Endothelial cell (in vitro differentiated cells): ENCODE results near the gene SAMD4B. TPM values are rescaled to one million over a fixed set of nuclear protein-coding genes. Genes with fewer than 3 reads are reported as not detected.
A peak's percentile ranks its signal among the peaks of the same experiment; 100 is the strongest.

Experiments
- DNase-seq: peaks from one replicate; pipeline ENCODE4 v3.0.0; 2021; ENCODE audit warnings: low spot score
- H3K27ac Mint-ChIP-seq: one replicate; pipeline ENCODE4 v1.8.0; 2021; ENCODE audit warnings: mixed read lengths, inconsistent platforms; ENCODE audit not compliant: unreplicated experiment
- H3K27me3 Mint-ChIP-seq: one replicate; pipeline ENCODE4 v1.8.0; 2021; ENCODE audit warnings: mild to moderate bottlenecking, moderate library complexity, mixed read lengths, inconsistent platforms; ENCODE audit not compliant: unreplicated experiment
- H3K36me3 Mint-ChIP-seq: one replicate; pipeline ENCODE4 v1.8.0; 2021; ENCODE audit warnings: mild to moderate bottlenecking, low read depth, mixed read lengths, inconsistent platforms; ENCODE audit not compliant: unreplicated experiment
- H3K4me1 Mint-ChIP-seq: one replicate; pipeline ENCODE4 v1.8.0; 2021; ENCODE audit warnings: mild to moderate bottlenecking, mixed read lengths, inconsistent platforms; ENCODE audit not compliant: unreplicated experiment
- H3K4me3 Mint-ChIP-seq: one replicate; pipeline ENCODE4 v1.8.0; 2021; ENCODE audit warnings: mild to moderate bottlenecking, mixed read lengths, inconsistent platforms; ENCODE audit not compliant: unreplicated experiment
- H3K9me3 Mint-ChIP-seq: one replicate; pipeline ENCODE4 v1.8.0; 2021; ENCODE audit warnings: mixed read lengths, inconsistent platforms; ENCODE audit not compliant: unreplicated experiment
- CTCF ChIP-seq: fragments of 200-600 bp; sonication (generic); IDR thresholded peaks from one replicate; pipeline ENCODE4 v1.5.0; 2021; ENCODE audit warnings: antibody characterized with exemption; ENCODE audit not compliant: unreplicated experiment
- total RNA-seq: library from RNA; stranded (reverse); fragmentation: NEBNext Ultra II Directional; extraction: Animal tissue kit (Norgen Biotek cat#: 25700); gene quantifications from one replicate; pipeline ENCODE4 v1.2.1, GENCODE V29; 2021; ENCODE audit not compliant: unreplicated experiment

Gene SAMD4B
- total RNA-seq, 1 donor from 2014 or later: 127 TPM

- H3K27me3 Mint-ChIP-seq: peaks cover 25% of the 10 kb centered on the region
- peaks cover 12% of the 10 kb centered on the region for H3K36me3 Mint-ChIP-seq
- TF ChIP-seq CTCF: no peak
- no peak overlapping the region for H3K27ac Mint-ChIP-seq
- no peaks in the 10 kb centered on the region for H3K9me3 Mint-ChIP-seq
- no peak for DNase-seq
- H3K4me3 Mint-ChIP-seq: peak overlapping the region; percentile 75
- peaks cover 12% of the 10 kb centered on the region for H3K4me1 Mint-ChIP-seq
Observed at GRCh38 chr19:39318690-39319089, 23.5 kb upstream of the SAMD4B start.

GRCh38 chr19:39319098-39319891 is 22.9 kb upstream of the SAMD4B start:
- DNase-seq: no peak
- H3K27ac Mint-ChIP-seq: peak overlapping the region; percentile 46
- TF ChIP-seq CTCF: no peak
- peaks cover 25% of the 10 kb centered on the region for H3K27me3 Mint-ChIP-seq
- H3K4me1 Mint-ChIP-seq: peaks cover 12% of the 10 kb centered on the region
- H3K9me3 Mint-ChIP-seq: no peaks in the 10 kb centered on the region
- H3K4me3 Mint-ChIP-seq: peak overlapping the region; percentile 75
- peaks cover 12% of the 10 kb centered on the region for H3K36me3 Mint-ChIP-seq

- Mint-ChIP-seq H3K27ac (no peak overlapping the region), H3K36me3 (peaks cover 12% of the 10 kb centered on the region), H3K4me1 (peaks cover 12% of the 10 kb centered on the region), H3K27me3 (peaks cover 25% of the 10 kb centered on the region), H3K4me3 (peak overlapping the region; percentile 81), H3K9me3 (no peaks in the 10 kb centered on the region)
- no peak for DNase-seq
- no peak for TF ChIP-seq CTCF
Observed at GRCh38 chr19:39319892-39320248, 22.4 kb upstream of the SAMD4B start.

DNA sequence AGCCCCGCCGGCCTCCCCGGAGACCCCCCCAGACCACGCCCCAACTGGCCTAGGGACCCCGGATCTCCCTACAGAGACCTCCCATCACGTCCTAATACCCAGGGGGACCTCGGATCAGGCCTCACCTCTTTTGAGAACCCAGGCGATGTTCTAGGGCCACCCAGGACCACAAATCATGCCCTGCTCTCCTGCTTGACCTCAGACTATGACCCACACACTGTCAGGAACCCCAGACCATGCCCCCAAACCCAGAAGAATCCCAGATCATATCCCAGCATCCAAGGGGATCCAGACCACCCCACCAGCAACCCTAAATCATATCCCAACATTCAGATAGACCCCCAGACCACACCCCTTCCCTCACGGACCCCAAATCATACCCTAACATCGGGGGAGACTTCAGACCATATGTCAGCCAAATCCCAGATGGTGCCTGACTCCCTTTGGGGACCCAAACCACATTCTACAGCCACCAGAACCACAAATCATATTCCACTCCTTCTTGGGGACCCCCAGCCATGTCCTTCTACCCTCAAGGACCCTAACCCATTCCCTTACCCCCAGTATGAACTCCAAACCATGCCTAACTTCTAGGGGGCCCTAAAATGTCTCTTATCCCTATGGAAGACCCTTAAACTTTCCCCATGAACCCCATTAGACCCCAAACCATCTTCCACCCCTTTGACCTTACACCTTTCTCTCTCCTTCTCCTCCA is 20.9 kb upstream of the SAMD4B start:
- peaks cover 23% of the 10 kb centered on the region for H3K27me3 Mint-ChIP-seq
- H3K9me3 Mint-ChIP-seq: no peaks in the 10 kb centered on the region
- peaks cover 12% of the 10 kb centered on the region for H3K36me3 Mint-ChIP-seq
- no peak overlapping the region for H3K27ac Mint-ChIP-seq
- H3K4me1 Mint-ChIP-seq: peaks cover 12% of the 10 kb centered on the region
- DNase-seq: no peak
- H3K4me3 Mint-ChIP-seq: peak overlapping the region; percentile 88
- TF ChIP-seq CTCF: no peak

- Mint-ChIP-seq H3K36me3 (peaks cover 12% of the 10 kb centered on the region), H3K4me1 (peaks cover 12% of the 10 kb centered on the region), H3K4me3 (no peak overlapping the region), H3K27me3 (peaks cover 23% of the 10 kb centered on the region), H3K27ac (no peak overlapping the region), H3K9me3 (no peaks in the 10 kb centered on the region)
- TF ChIP-seq CTCF: no peak
- no peak for DNase-seq
Observed at GRCh38 chr19:39321832-39322176, 20.4 kb upstream of the SAMD4B start.
